ENCODE measurements around the gene GRAMD1B.
"Not testable (repeated sequence)": the region's sequence is repeated elsewhere in the genome, so short reads cannot be mapped to it uniquely, and the experiment has no call there.

GRAMD1B gene

GRCh38 chr11:123465667-123466066 lies 35.6 kb downstream of the GRAMD1B start:
- not testable (repeated sequence) for H3K9me3 ChIP-seq (ENCODE audit: control insufficient read depth, insufficient read depth, low read length); H3K4me1 ChIP-seq (ENCODE audit: control insufficient read depth, insufficient read depth, low read length); H3K27ac ChIP-seq (ENCODE audit: low read depth, low read length)

GRCh38 chr11:123466172-123466571 lies 36.1 kb downstream of the GRAMD1B start:
- H3K4me1 ChIP-seq (ENCODE audit: control insufficient read depth, insufficient read depth, low read length); H3K9me3 ChIP-seq (ENCODE audit: control insufficient read depth, insufficient read depth, low read length); H3K27me3 ChIP-seq (ENCODE audit: control insufficient read depth, insufficient read depth, low read length); H3K4me3 ChIP-seq (ENCODE audit: low read depth, low read length); H3K27ac ChIP-seq (ENCODE audit: low read depth, low read length); H3K9ac ChIP-seq (ENCODE audit: low read depth, low read length); H3K36me3 ChIP-seq (ENCODE audit: control insufficient read depth, insufficient read depth, low read length): not testable (repeated sequence)

More at GRCh38 chr11:123465667-123466066, 35.6 kb downstream of the GRAMD1B start:
- H3K36me3 ChIP-seq (ENCODE audit: control insufficient read depth, insufficient read depth, low read length); H3K9ac ChIP-seq (ENCODE audit: low read depth, low read length); H3K27me3 ChIP-seq (ENCODE audit: control insufficient read depth, insufficient read depth, low read length); H3K4me3 ChIP-seq (ENCODE audit: low read depth, low read length): not testable (repeated sequence)

- H3K9ac ChIP-seq (ENCODE audit: low read depth, low read length) = no peak overlapping the region
- no peaks in the 10 kb centered on the region for H3K9me3 ChIP-seq (ENCODE audit: control insufficient read depth, insufficient read depth, low read length)
- H3K36me3 ChIP-seq (ENCODE audit: control insufficient read depth, insufficient read depth, low read length) = no peaks in the 10 kb centered on the region
- H3K4me3 ChIP-seq (ENCODE audit: low read depth, low read length) = no peak overlapping the region
- H3K4me1 ChIP-seq (ENCODE audit: control insufficient read depth, insufficient read depth, low read length) = no peaks in the 10 kb centered on the region; the same call in 1 of the 2 replicates
- H3K27me3 ChIP-seq (ENCODE audit: control insufficient read depth, insufficient read depth, low read length) = no peaks in the 10 kb centered on the region
- H3K27ac ChIP-seq (ENCODE audit: low read depth, low read length) = no peak overlapping the region
Observed at GRCh38 chr11:123469089-123469488, 39.0 kb downstream of the GRAMD1B start.

- H3K4me3 ChIP-seq (ENCODE audit: low read depth, low read length) = no peak overlapping the region
- H3K27ac ChIP-seq (ENCODE audit: low read depth, low read length) = no peak overlapping the region
- no peaks in the 10 kb centered on the region; the same call in 1 of the 2 replicates for H3K4me1 ChIP-seq (ENCODE audit: control insufficient read depth, insufficient read depth, low read length)
- H3K9ac ChIP-seq (ENCODE audit: low read depth, low read length) = no peak overlapping the region
- no peaks in the 10 kb centered on the region for H3K27me3 ChIP-seq (ENCODE audit: control insufficient read depth, insufficient read depth, low read length)
- H3K36me3 ChIP-seq (ENCODE audit: control insufficient read depth, insufficient read depth, low read length) = no peaks in the 10 kb centered on the region
- H3K9me3 ChIP-seq (ENCODE audit: control insufficient read depth, insufficient read depth, low read length) = no peaks in the 10 kb centered on the region
Observed at GRCh38 chr11:123469586-123469985, 39.5 kb downstream of the GRAMD1B start.

- Histone ChIP-seq H3K9me3 (ENCODE audit: control insufficient read depth, insufficient read depth, low read length) (no peaks in the 10 kb centered on the region), H3K27me3 (ENCODE audit: control insufficient read depth, insufficient read depth, low read length) (no peaks in the 10 kb centered on the region), H3K4me1 (ENCODE audit: control insufficient read depth, insufficient read depth, low read length) (peaks cover 11% of the 10 kb centered on the region), H3K27ac (ENCODE audit: low read depth, low read length) (no peak overlapping the region), H3K4me3 (ENCODE audit: low read depth, low read length) (no peak overlapping the region), H3K36me3 (ENCODE audit: control insufficient read depth, insufficient read depth, low read length) (no peaks in the 10 kb centered on the region), H3K9ac (ENCODE audit: low read depth, low read length) (no peak overlapping the region)
Observed at GRCh38 chr11:123470842-123471241, 40.8 kb downstream of the GRAMD1B start.

- H3K4me1 ChIP-seq (ENCODE audit: control insufficient read depth, insufficient read depth, low read length) = peaks cover 11% of the 10 kb centered on the region
- no peaks in the 10 kb centered on the region for H3K36me3 ChIP-seq (ENCODE audit: control insufficient read depth, insufficient read depth, low read length)
- H3K27ac ChIP-seq (ENCODE audit: low read depth, low read length) = no peak overlapping the region
- H3K9me3 ChIP-seq (ENCODE audit: control insufficient read depth, insufficient read depth, low read length) = no peaks in the 10 kb centered on the region
- no peak overlapping the region for H3K9ac ChIP-seq (ENCODE audit: low read depth, low read length)
- no peak overlapping the region for H3K4me3 ChIP-seq (ENCODE audit: low read depth, low read length)
- H3K27me3 ChIP-seq (ENCODE audit: control insufficient read depth, insufficient read depth, low read length) = no peaks in the 10 kb centered on the region
Observed at GRCh38 chr11:123472236-123472935, 42.3 kb downstream of the GRAMD1B start.

GRCh38 chr11:123473941-123474677 lies 44.0 kb downstream of the GRAMD1B start:
- no peaks in the 10 kb centered on the region for H3K36me3 ChIP-seq (ENCODE audit: control insufficient read depth, insufficient read depth, low read length)
- no peaks in the 10 kb centered on the region for H3K27me3 ChIP-seq (ENCODE audit: control insufficient read depth, insufficient read depth, low read length)
- no peak overlapping the region for H3K4me3 ChIP-seq (ENCODE audit: low read depth, low read length)
- no peaks in the 10 kb centered on the region for H3K9me3 ChIP-seq (ENCODE audit: control insufficient read depth, insufficient read depth, low read length)
- H3K27ac ChIP-seq (ENCODE audit: low read depth, low read length) = no peak overlapping the region
- H3K9ac ChIP-seq (ENCODE audit: low read depth, low read length) = no peak overlapping the region
- peaks cover 11% of the 10 kb centered on the region for H3K4me1 ChIP-seq (ENCODE audit: control insufficient read depth, insufficient read depth, low read length)

GRCh38 chr11:123474994-123475393 lies 44.9 kb downstream of the GRAMD1B start:
- no peaks in the 10 kb centered on the region for H3K27me3 ChIP-seq (ENCODE audit: control insufficient read depth, insufficient read depth, low read length)
- no peaks in the 10 kb centered on the region for H3K36me3 ChIP-seq (ENCODE audit: control insufficient read depth, insufficient read depth, low read length)
- no peak overlapping the region for H3K27ac ChIP-seq (ENCODE audit: low read depth, low read length)
- no peak overlapping the region for H3K9ac ChIP-seq (ENCODE audit: low read depth, low read length)
- H3K4me3 ChIP-seq (ENCODE audit: low read depth, low read length) = no peak overlapping the region
- peaks cover 11% of the 10 kb centered on the region for H3K4me1 ChIP-seq (ENCODE audit: control insufficient read depth, insufficient read depth, low read length)
- H3K9me3 ChIP-seq (ENCODE audit: control insufficient read depth, insufficient read depth, low read length) = no peaks in the 10 kb centered on the region

- H3K27me3 ChIP-seq (ENCODE audit: control insufficient read depth, insufficient read depth, low read length) = no peaks in the 10 kb centered on the region
- peaks cover 15% of the 10 kb centered on the region for H3K4me1 ChIP-seq (ENCODE audit: control insufficient read depth, insufficient read depth, low read length)
- no peaks in the 10 kb centered on the region for H3K9me3 ChIP-seq (ENCODE audit: control insufficient read depth, insufficient read depth, low read length)
- no peak overlapping the region for H3K9ac ChIP-seq (ENCODE audit: low read depth, low read length)
- H3K36me3 ChIP-seq (ENCODE audit: control insufficient read depth, insufficient read depth, low read length) = no peaks in the 10 kb centered on the region
- no peak overlapping the region for H3K4me3 ChIP-seq (ENCODE audit: low read depth, low read length)
- H3K27ac ChIP-seq (ENCODE audit: low read depth, low read length) = no peak overlapping the region
Observed at GRCh38 chr11:123475469-123475868, 45.4 kb downstream of the GRAMD1B start.

GRCh38 chr11:123477205-123477907 lies 47.3 kb downstream of the GRAMD1B start:
- Histone ChIP-seq H3K27ac (ENCODE audit: low read depth, low read length) (no peak overlapping the region), H3K4me3 (ENCODE audit: low read depth, low read length) (no peak overlapping the region), H3K9me3 (ENCODE audit: control insufficient read depth, insufficient read depth, low read length) (no peaks in the 10 kb centered on the region), H3K4me1 (ENCODE audit: control insufficient read depth, insufficient read depth, low read length) (peaks cover 22% of the 10 kb centered on the region), H3K27me3 (ENCODE audit: control insufficient read depth, insufficient read depth, low read length) (no peaks in the 10 kb centered on the region), H3K36me3 (ENCODE audit: control insufficient read depth, insufficient read depth, low read length) (no peaks in the 10 kb centered on the region; the same call in 1 of the 2 replicates), H3K9ac (ENCODE audit: low read depth, low read length) (no peak overlapping the region)

Measured in HUES48 (cell line).